Measurements from ENCODE around the gene PARM1.

Gene PARM1

GRCh38 chr4:74942918-74943253, 10.0 kb downstream of the PARM1 start:
- no peak for DNase-seq

DNA sequence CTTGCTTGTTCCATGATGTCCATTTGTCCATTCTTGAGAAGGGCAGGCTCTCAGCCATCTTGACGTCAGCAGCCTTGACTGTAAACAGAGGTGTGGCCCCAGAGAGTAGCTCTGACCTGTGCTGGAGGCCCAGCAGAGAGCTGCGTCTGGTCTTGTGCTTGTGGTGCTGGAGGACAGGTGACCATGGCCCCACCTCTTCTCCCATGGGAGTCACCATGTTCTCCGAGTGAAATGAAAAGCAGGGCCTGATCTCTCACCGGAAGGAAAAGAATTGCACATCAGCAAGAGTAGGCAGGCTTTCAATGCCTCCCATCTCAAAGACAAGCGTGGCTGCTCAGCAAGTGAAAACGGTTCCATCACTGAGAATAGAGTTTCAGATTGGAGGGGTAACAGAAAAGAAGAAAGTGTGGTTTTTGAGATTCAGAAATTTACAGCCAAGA, 11.5 kb downstream of the PARM1 start:
- no peak for DNase-seq

GRCh38 chr4:74946196-74946595, 13.3 kb downstream of the PARM1 start:
- no peak for DNase-seq

DNA sequence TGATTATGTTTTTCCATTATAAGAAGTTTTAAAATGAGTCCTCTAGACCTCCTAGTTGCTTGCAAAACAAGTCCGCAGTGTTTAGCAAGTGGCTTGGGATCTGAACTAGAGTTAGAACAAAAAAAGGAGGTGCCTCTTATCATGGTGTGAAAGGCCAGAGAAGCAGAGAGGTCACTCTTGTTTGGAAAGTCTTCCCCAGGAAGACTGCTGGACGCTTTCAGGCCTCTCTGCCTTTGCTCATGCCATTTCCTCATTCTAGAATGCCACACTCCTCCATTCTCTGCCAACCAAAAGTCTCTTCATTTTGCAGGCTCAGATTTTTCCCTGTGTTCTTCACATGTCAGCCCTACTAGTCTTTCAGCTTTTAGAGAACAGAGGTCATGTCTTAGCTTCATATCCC, 14.9 kb downstream of the PARM1 start:
- no peak for DNase-seq

- no peak for DNase-seq
Observed at GRCh38 chr4:74948236-74948635, 15.3 kb downstream of the PARM1 start.

GRCh38 chr4:74950200-74950599, 17.3 kb downstream of the PARM1 start:
- DNase-seq = no peak

DNA sequence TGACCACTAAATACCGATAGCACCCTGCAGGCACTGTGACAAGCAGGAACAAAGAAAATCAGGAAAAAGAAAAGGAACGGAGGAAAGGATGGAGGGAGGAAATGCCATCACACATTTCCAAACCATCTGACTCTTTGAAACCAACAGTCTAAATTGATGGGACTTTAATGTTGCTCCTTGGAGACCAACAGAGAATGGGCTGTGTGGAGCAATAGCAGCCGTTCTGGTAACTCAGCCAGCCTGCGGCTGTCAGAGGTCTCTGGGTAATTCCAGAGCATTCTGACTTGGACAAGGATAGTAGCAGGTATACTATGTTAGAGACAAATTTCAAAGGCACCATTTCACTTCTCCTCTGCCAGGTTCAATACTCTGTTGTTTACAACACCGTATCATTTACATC, 18.0 kb downstream of the PARM1 start:
- no peak for DNase-seq

- no peak for DNase-seq
Observed at GRCh38 chr4:74953647-74954046, 20.7 kb downstream of the PARM1 start.

DNA sequence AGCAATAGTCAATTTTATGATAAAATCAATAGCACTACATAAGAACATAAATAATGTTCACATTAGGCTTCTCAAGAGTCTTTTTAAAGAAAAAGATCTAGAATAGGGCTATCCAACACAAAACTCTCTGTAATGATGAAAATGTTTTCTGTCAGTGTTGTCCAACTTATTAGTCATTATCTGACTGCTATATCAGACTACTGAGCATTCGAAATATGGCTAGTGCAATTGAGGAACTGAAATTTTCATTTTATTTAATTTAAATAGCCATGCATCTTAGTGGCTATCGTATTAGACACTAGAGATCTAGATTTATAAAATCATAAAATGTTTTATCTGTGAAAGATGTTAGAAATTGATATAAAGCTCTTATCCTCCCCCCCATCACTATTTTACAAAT, 26.0 kb downstream of the PARM1 start:
- no peak for DNase-seq

DNA sequence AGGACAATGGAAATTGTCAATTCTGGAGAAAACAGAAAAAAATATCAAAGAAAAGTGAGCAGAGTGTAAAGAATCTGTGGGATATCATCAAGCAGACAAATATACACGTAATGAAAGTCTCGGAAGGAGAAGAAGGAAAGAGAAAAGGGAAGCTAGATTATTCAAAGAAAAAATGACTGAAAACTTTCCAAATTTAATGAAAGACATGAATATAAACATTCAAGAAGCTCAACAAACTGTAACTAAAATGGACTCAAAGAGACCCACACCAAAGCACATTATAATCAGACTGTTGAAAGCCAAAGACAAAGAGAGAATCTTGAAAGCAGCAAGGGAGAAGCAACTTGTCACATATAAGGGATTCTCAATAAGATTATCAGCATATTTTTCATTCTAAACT, 28.3 kb downstream of the PARM1 start:
- DNase-seq = no peak

DNA sequence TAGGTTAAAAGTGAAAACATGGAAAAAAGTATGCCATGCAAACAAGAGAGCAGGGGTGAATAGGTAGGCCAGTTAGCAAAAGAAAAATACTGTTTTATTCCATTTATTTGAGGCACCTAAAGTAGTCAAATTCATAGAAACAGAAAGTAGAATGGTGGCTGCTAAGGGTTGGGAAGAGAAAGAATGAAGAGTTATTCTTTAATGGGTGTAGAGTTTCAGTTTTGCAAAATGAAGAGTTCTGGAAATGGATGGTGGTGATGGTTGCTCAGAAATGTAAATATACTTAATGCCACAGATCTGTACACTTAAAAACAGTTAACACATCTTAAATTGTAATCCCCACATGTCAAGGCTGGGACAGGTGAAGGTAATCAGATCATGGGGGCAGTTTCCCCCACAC, 29.7 kb downstream of the PARM1 start:
- no peak for DNase-seq

DNA sequence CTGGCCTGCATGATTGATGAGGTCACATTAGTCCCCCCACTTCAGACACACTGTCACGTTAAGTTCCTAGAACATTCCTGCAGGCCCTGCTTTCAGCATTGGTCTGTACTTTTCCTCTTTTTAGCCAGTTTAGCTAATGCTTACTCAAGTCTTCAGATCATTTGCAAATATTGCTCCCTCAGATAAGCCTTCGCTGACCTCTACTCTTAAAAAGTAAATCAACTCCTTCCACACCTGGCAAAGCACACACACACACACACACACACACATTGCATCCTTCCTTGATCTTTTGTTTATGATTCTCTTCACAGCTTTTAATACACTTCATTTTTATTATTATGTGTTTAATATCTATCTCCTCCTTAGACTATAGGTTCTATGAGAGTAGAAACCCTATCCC, 31.4 kb downstream of the PARM1 start:
- no peak for DNase-seq

DNA sequence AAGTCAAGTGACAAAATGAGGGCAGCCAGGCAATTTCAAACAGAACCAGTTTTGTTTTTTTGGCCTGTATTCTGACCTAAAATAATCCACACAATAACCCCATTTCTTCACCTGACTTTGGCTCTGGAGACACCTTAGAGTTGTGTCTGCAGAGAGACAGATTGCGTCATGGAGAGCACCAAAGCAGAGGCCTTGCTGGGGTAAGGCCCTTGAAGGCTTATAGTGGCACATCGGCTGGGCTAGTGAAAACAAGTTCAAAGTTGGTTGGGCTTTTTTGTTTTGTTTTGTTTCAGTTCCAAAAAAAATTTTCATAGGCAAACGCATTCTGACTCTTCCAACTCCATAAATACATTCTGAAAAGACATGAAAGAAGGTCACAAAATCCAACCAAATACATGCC, 34.4 kb downstream of the PARM1 start:
- no peak for DNase-seq

DNA sequence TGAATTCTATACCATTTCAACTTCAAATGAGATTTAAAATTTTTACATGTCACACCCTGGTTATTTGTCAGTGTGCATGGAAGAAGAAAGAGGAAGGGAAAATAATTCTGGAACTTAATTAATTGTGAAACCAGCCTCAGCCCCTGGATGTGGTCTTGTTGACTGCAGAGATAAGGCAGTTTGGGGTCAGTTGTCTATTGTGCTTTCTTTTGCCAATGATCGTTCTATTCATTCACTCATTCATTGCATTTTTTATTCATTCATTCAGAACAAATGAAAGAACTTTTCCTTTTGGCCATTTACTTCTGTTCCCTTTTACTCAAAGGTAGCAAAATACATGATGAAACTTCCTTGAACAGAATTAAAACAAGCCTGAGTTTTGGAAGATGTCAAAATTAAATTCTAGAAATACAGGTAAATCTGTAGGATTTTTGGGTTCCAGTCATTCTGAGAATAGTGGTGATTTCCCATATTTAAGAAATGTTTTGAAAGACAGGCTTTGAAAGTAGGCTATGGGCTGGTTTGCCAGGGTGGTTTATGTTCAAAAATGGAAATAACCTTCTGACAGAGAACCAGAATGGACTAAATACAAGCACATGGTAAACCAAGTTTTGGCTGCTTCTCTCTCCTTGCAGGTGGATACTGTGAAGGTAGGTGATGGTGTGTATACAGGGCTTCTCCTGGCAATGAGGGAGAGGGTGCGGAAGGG, 35.7 kb downstream of the PARM1 start:
- peak in 1 of 2 donors; percentile 18 for DNase-seq

DNA sequence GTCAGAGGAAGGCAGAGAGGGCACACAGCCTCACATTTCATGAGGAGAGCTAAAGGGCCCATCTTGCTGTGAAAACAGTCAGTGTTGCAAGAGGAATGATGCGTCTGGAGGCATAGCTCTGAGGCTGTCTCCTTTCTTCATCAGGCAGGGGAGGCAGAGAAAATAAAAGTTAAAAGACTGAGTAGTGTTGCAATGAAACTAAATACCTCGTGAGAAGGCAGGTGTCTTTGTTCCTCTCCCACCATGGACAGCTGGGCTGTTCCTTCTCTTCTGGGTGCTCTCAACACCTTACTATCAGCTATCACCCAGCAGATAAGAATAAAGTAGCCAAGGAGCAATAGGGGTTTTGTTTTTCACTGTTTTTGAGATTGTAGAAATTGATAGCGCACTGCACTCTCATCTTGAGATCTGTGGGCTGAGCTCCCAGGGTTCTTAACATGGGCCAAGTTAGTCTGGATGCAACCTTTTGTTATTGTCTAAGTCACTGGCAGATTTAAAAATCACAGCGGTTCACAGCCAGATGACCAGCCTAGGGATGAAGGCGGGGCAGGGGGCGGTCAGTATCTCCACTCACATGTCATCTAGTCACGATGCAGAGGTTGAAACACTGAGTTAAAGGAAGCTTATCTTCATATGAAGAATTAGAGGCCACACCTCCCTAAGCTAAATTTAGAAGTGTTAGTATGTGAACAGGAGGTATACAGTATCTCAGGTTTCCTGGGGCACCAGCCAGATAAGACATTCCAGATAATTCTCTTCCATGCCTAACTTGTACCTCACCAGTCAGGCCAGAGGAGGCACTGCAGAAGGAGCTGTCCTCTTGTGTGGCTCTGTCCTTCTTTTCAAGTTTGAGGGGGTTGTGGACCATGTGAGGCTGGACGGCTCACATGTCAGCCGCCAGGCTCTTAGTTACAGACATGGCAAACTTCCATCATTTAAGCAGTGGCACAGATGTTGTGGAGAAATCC, 36.9 kb downstream of the PARM1 start:
- no peak for DNase-seq

- DNase-seq = no peak
Observed at GRCh38 chr4:74970577-74970976, 37.7 kb downstream of the PARM1 start.

GRCh38 chr4:74971862-74972261, 38.9 kb downstream of the PARM1 start:
- DNase-seq = no peak

DNA sequence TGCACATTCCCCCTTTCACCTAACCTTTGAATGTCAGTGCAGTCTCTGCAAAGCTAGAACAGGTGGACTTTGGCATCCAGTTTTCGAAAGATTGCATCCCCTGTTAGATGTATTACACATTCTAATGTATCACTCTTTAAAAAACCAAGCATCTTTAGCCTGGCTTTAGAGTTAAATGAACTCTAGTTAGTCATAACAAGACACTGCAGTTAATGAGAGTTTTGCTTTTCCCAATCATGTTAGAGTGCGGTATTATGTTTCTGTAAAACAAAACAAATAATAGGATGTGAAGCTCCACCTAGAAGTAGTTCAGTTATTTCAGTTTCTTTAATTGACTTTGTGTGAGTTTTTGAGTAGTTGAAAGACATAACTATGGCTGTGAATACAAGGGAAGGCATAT, 42.2 kb downstream of the PARM1 start:
- DNase-seq = no peak

- no peak for DNase-seq
Observed at GRCh38 chr4:74975848-74976824, 43.2 kb downstream of the PARM1 start.

GRCh38 chr4:74982546-74983252, 49.8 kb downstream of the PARM1 start:
- no peak for DNase-seq

GRCh38 chr4:74983253-74983635, 50.3 kb downstream of the PARM1 start:
- DNase-seq = no peak

DNA sequence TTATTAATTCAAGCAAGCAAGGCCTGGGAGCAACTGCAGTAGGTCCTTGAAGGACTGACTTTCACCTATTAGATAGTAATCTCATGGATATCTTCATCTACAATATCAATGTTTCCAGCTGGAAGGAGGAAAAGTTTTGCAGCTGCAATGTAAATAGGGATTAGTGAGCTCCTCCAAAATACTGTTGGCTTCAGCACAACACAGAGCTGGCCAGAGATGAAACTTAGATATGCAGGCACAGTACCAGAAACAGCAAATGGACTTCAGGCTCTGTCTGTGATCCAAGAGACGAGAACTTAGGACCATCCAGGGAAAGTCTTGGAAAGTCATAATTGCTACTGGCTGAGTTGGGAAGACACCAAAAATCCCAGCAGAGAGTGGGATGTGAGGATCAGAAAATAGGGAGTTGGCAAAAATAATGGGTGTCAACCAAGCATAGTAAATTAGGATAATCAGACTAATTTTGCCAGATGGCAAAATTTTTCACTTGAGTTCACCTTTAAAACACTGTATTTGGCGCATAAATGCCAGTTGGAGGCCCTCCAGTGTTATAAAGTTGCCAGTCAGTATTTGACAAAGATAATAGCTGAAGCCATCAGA, 57.5 kb downstream of the PARM1 start:
- DNase-seq = no peak
